T-cell (primary cell): ENCODE data around the gene FBXO38. TPM values are rescaled to one million over a fixed set of nuclear protein-coding genes. Genes with fewer than 3 reads are reported as not detected.

Experiments used
- ATAC-seq, 4 experiments: fragments of 200-7000 bp in 3 of 4; fragments of 150-1000 bp in 1 of 4; cut with Tn5 transposase; replicated peaks in 1 of 4; 1 replicate in 3 of 4; 2 replicates in 1 of 4; pipeline ENCODE4 v1.10.0; 2021; ENCODE audit warnings: moderate library complexity in 3 of 4, mild to moderate bottlenecking in 2 of 4, moderate number of reproducible peaks in 1 of 4
- CTCF ChIA-PET, 2 donors: fragments of 300-600 bp; sonication (Branson Sonifier 250); formaldehyde crosslinking; loops; one replicate each; lab custom pipeline; 2022; ENCODE audit warnings: antibody characterized with exemption in 2 of 2; lab: Charles Lee
- POLR2A ChIA-PET, 2 donors: fragments of 300-600 bp; sonication (Branson Sonifier 250); formaldehyde crosslinking; loops; one replicate each; lab custom pipeline; 2022; ENCODE audit warnings: antibody characterized with exemption in 2 of 2; lab: Charles Lee
- DNase-seq, 35 experiments: peaks; one replicate each; pipeline versions ENCODE4 v3.0.0 to v3.0.0-alpha.2; 2013 to 2023
- H3K27ac ChIP-seq: one replicate; pipeline ENCODE4 v1.5.1; 2013; ENCODE audit warnings: low read length
- H3K27me3 ChIP-seq, 2 experiments: replicated peaks in 1 of 2; 1 replicate in 1 of 2; 2 replicates in 1 of 2; pipeline versions ENCODE4 v1.6.1 to v1.7.0; 2013; ENCODE audit warnings: low read length in 1 of 2, mixed read lengths in 1 of 2; ENCODE audit not compliant: control insufficient read depth in 2 of 2, insufficient read depth in 2 of 2; ENCODE audit errors: extremely low read depth in 1 of 2
- H3K36me3 ChIP-seq, 2 donors: 1 replicate in 1 of 2; 2 replicates in 1 of 2; pipeline versions ENCODE4 v1.6.1 to v1.7.0; 2013; ENCODE audit warnings: low read length in 1 of 2; ENCODE audit not compliant: control insufficient read depth in 2 of 2, insufficient read depth in 1 of 2; ENCODE audit errors: extremely low read depth in 1 of 2
- H3K4me1 ChIP-seq, 2 experiments: 1 replicate in 1 of 2; 2 replicates in 1 of 2; pipeline versions ENCODE4 v1.6.1 to v1.7.0; 2013; ENCODE audit warnings: low read length in 2 of 2, mixed read lengths in 1 of 2; ENCODE audit not compliant: insufficient read depth in 2 of 2, control insufficient read depth in 1 of 2; ENCODE audit errors: extremely low read depth in 1 of 2
- H3K4me3 ChIP-seq, 2 donors: 1 replicate in 1 of 2; 2 replicates in 1 of 2; pipeline versions ENCODE4 v1.5.1 to v1.7.0; 2013; ENCODE audit warnings: mild to moderate bottlenecking in 2 of 2, low read length in 1 of 2, moderate library complexity in 1 of 2; ENCODE audit not compliant: control insufficient read depth in 1 of 2; ENCODE audit errors: extremely low read depth in 1 of 2
- H3K9me3 ChIP-seq: 2 replicates; pipeline ENCODE4 v1.7.0; 2013
- H3K27ac Mint-ChIP-seq, 2 donors: one replicate each; pipeline ENCODE4 v1.8.0; 2020 to 2021; ENCODE audit warnings: mild to moderate bottlenecking in 2 of 2, mixed read lengths in 2 of 2
- H3K27me3 Mint-ChIP-seq, 2 donors: one replicate each; pipeline ENCODE4 v1.8.0; 2021 to 2022; ENCODE audit warnings: mixed read lengths in 2 of 2
- H3K36me3 Mint-ChIP-seq: one replicate; pipeline ENCODE4 v1.8.0; 2021; ENCODE audit warnings: mixed read lengths
- H3K4me1 Mint-ChIP-seq, 3 donors: one replicate each; pipeline ENCODE4 v1.8.0; 2020 to 2022; ENCODE audit warnings: mixed read lengths in 3 of 3, mild to moderate bottlenecking in 1 of 3
- H3K4me3 Mint-ChIP-seq, 3 donors: one replicate each; pipeline ENCODE4 v1.8.0; 2020 to 2022; ENCODE audit warnings: mild to moderate bottlenecking in 3 of 3, mixed read lengths in 3 of 3, moderate library complexity in 3 of 3
- H3K9me3 Mint-ChIP-seq, 3 donors: one replicate each; pipeline ENCODE4 v1.8.0; 2020 to 2022; ENCODE audit warnings: mixed read lengths in 3 of 3
- WGBS: methylation state at CpG from one replicate; pipeline ENCODE4 v1.1.5; 2013; ENCODE audit warnings: missing lambda C conversion rate; ENCODE audit not compliant: insufficient coverage; 5-methylcytosine and 5-hydroxymethylcytosine counted together
- total RNA-seq, 35 experiments: library from RNA in 6 of 35; stranded (reverse) in 6 of 35; fragments of 120-200 nt in 1 of 35; gene quantifications; one replicate each; pipeline versions ENCODE4 v1.2.1 to v1.2.4 and lab custom pipeline; 2013 to 2026

FBXO38 gene
- total RNA-seq, 5 donors from 2014 or later (not counting 1 experiment from before 2014, with no cell fraction given), result 61.0 to 70.8 (median 66.2) TPM

- DNase-seq, result no peak
- peaks cover 23% of the 10 kb centered on the region for H3K36me3 Mint-ChIP-seq
- H3K4me3 Mint-ChIP-seq, result no peak overlapping the region
- peaks cover 0 to 17% of the 10 kb centered on the region in 2 donors for H3K36me3 ChIP-seq
- no peaks in the 10 kb centered on the region for H3K27me3 Mint-ChIP-seq
- no peak overlapping the region for H3K4me3 ChIP-seq
- no peak for ATAC-seq
- POLR2A ChIA-PET, result interaction anchor here (1.1 to 1.2 kb wide), 2 partner anchors 9 to 18 kb away, joined by 3 read pairs; no protein-coding TSS in a partner anchor
- peaks cover 15 to 34% of the 10 kb centered on the region in 2 experiments for H3K4me1 ChIP-seq
- no peaks in the 10 kb centered on the region for H3K9me3 Mint-ChIP-seq
- H3K27ac Mint-ChIP-seq, result no peak overlapping the region
- WGBS, result no CpG with 5 or more reads among the region's 1 CpG
- H3K27ac ChIP-seq, result no peak overlapping the region
- no peaks in the 10 kb centered on the region for H3K27me3 ChIP-seq
- no peaks in the 10 kb centered on the region for H3K9me3 ChIP-seq
- CTCF ChIA-PET, result interaction anchor here in 1 of 2 donors (0.6 to 0.7 kb wide), 2 partner anchors 27 to 36 kb away, joined by 3 read pairs; no protein-coding TSS in a partner anchor
- H3K4me1 Mint-ChIP-seq, result peaks cover 80 to 93% (median 86%) of the 10 kb centered on the region in 3 donors
Measured at GRCh38 chr5:148388696-148389095, 4.9 kb downstream of the FBXO38 start.

- H3K27ac ChIP-seq, result no peak overlapping the region
- ChIA-PET POLR2A (interaction anchor here in 1 of 2 donors (0.6 kb wide), 1 partner anchor 25 kb away, joined by 4 read pairs; no protein-coding TSS in a partner anchor), CTCF (interaction anchor here in 1 of 2 donors (0.6 kb wide), 1 partner anchor 19 kb away, joined by 3 read pairs; no protein-coding TSS in a partner anchor)
- Mint-ChIP-seq H3K4me1 (peaks cover 72 to 82% (median 76%) of the 10 kb centered on the region in 3 donors), H3K9me3 (no peaks in the 10 kb centered on the region), H3K27ac (no peak overlapping the region), H3K4me3 (no peak overlapping the region), H3K36me3 (peaks cover 27% of the 10 kb centered on the region), H3K27me3 (no peaks in the 10 kb centered on the region)
- no peak overlapping the region for H3K4me3 ChIP-seq
- WGBS, result 93% methylated on average over 4 of the region's 5 CpGs
- no peak for DNase-seq
- no peaks in the 10 kb centered on the region for H3K27me3 ChIP-seq
- H3K4me1 ChIP-seq, result peaks cover 2 to 18% of the 10 kb centered on the region in 2 experiments
- H3K36me3 ChIP-seq, result peaks cover 0 to 23% of the 10 kb centered on the region in 2 donors
- no peaks in the 10 kb centered on the region for H3K9me3 ChIP-seq
- ATAC-seq, result no peak
Measured at GRCh38 chr5:148390914-148391313, 7.2 kb downstream of the FBXO38 start.

- Histone ChIP-seq H3K27ac (no peak overlapping the region), H3K27me3 (no peaks in the 10 kb centered on the region), H3K36me3 (peaks cover 0 to 24% of the 10 kb centered on the region in 2 donors), H3K4me1 (peaks cover 0 to 13% of the 10 kb centered on the region in 2 experiments), H3K4me3 (no peak overlapping the region), H3K9me3 (no peaks in the 10 kb centered on the region)
- ChIA-PET POLR2A (interaction anchor here in 1 of 2 donors (0.6 kb wide), 1 partner anchor 25 kb away, joined by 4 read pairs; no protein-coding TSS in a partner anchor), CTCF (interaction anchor here in 1 of 2 donors (0.6 kb wide), 1 partner anchor 18 kb away, joined by 3 read pairs; no protein-coding TSS in a partner anchor)
- WGBS, result no CpG with 5 or more reads among the region's 1 CpG
- Mint-ChIP-seq H3K4me1 (peaks cover 67 to 82% (median 74%) of the 10 kb centered on the region in 3 donors), H3K27me3 (no peaks in the 10 kb centered on the region), H3K36me3 (peaks cover 28% of the 10 kb centered on the region), H3K9me3 (no peaks in the 10 kb centered on the region), H3K4me3 (no peak overlapping the region), H3K27ac (no peak overlapping the region)
- DNase-seq, result no peak
- ATAC-seq, result no peak
Measured at GRCh38 chr5:148391422-148391821, 7.7 kb downstream of the FBXO38 start.

- Histone ChIP-seq H3K4me1 (peaks cover 2 to 6% of the 10 kb centered on the region in 2 experiments), H3K4me3 (no peak overlapping the region), H3K27ac (no peak overlapping the region), H3K36me3 (peaks cover 0 to 29% of the 10 kb centered on the region in 2 donors), H3K27me3 (no peaks in the 10 kb centered on the region), H3K9me3 (no peaks in the 10 kb centered on the region)
- ATAC-seq (no peak), DNase-seq (no peak)
- no CpG with 5 or more reads among the region's 3 CpGs for WGBS
- ChIA-PET CTCF (interaction anchor here in 1 of 2 donors (0.9 kb wide), 1 partner anchor 16 kb away, joined by 3 read pairs; no protein-coding TSS in a partner anchor), POLR2A (no interaction called here)
- no peak overlapping the region for H3K4me3 Mint-ChIP-seq
- H3K36me3 Mint-ChIP-seq, result peaks cover 35% of the 10 kb centered on the region
- H3K4me1 Mint-ChIP-seq, result peaks cover 60 to 75% (median 67%) of the 10 kb centered on the region in 3 donors
- H3K9me3 Mint-ChIP-seq, result no peaks in the 10 kb centered on the region
- H3K27ac Mint-ChIP-seq, result no peak overlapping the region
- no peaks in the 10 kb centered on the region for H3K27me3 Mint-ChIP-seq
Measured at GRCh38 chr5:148393390-148393741, 9.6 kb downstream of the FBXO38 start.

- Mint-ChIP-seq H3K4me3 (peak overlapping the region in 1 of 3 donors; percentile 2), H3K27me3 (no peaks in the 10 kb centered on the region), H3K27ac (peak overlapping the region in 1 of 2 donors; percentile 12), H3K36me3 (peaks cover 39% of the 10 kb centered on the region), H3K4me1 (peaks cover 61 to 73% (median 64%) of the 10 kb centered on the region in 3 donors), H3K9me3 (no peaks in the 10 kb centered on the region)
- ATAC-seq, result no peak
- Histone ChIP-seq H3K4me1 (peaks cover 2 to 6% of the 10 kb centered on the region in 2 experiments), H3K36me3 (peaks cover 0 to 36% of the 10 kb centered on the region in 2 donors), H3K27me3 (no peaks in the 10 kb centered on the region), H3K9me3 (no peaks in the 10 kb centered on the region), H3K27ac (no peak overlapping the region), H3K4me3 (no peak overlapping the region)
- 83% methylated on average over 1 of the region's 3 CpGs for WGBS
- CTCF ChIA-PET, result interaction anchor here in 1 of 2 donors (0.6 kb wide), 1 partner anchor 25 kb away, joined by 3 read pairs; no protein-coding TSS in a partner anchor
- no peak for DNase-seq
- POLR2A ChIA-PET, result interaction anchor here in 1 of 2 donors (0.6 kb wide), 1 partner anchor 421 kb away, joined by 4 read pairs; no protein-coding TSS in a partner anchor
Measured at GRCh38 chr5:148394587-148395019, 10.8 kb downstream of the FBXO38 start.

- no peaks in the 10 kb centered on the region for H3K9me3 Mint-ChIP-seq
- no CpG with 5 or more reads among the region's 2 CpGs for WGBS
Measured at GRCh38 chr5:148395031-148395430, 11.3 kb downstream of the FBXO38 start.

More at GRCh38 chr5:148395031-148395430, 11.3 kb downstream of the FBXO38 start:
- peaks cover 0 to 40% of the 10 kb centered on the region in 2 donors for H3K36me3 ChIP-seq
- H3K27ac ChIP-seq, result no peak overlapping the region
- Mint-ChIP-seq H3K4me3 (no peak overlapping the region), H3K27ac (no peak overlapping the region), H3K36me3 (peaks cover 44% of the 10 kb centered on the region), H3K4me1 (peaks cover 61 to 73% (median 64%) of the 10 kb centered on the region in 3 donors), H3K27me3 (no peaks in the 10 kb centered on the region)
- DNase-seq (no peak), ATAC-seq (no peak)
- ChIA-PET CTCF (interaction anchor here in 1 of 2 donors (0.6 kb wide), 1 partner anchor 25 kb away, joined by 3 read pairs; no protein-coding TSS in a partner anchor), POLR2A (no interaction called here)
- H3K4me3 ChIP-seq, result no peak overlapping the region
- peaks cover 2 to 6% of the 10 kb centered on the region in 2 experiments for H3K4me1 ChIP-seq
- H3K9me3 ChIP-seq, result no peaks in the 10 kb centered on the region
- no peaks in the 10 kb centered on the region for H3K27me3 ChIP-seq
